Suppressor macrophage (primary cell): ENCODE results near the gene LAD1.

ENCODE experiments used
- DNase-seq, 4 experiments: peaks; one replicate each; pipeline ENCODE4 v3.0.0-alpha.2; 2020 to 2022

Gene LAD1

GRCh38 chr1:201391225-201391624, 7.9 kb downstream of the LAD1 start:
- no peak for DNase-seq

GRCh38 chr1:201389051-201389450, 10.1 kb downstream of the LAD1 start:
- DNase-seq: no peak

- DNase-seq: no peak
Observed at GRCh38 chr1:201386208-201386607, 12.9 kb downstream of the LAD1 start.

- peak; percentile 48 to 76 (median 59) for DNase-seq
Observed at GRCh38 chr1:201385299-201385891, 13.7 kb downstream of the LAD1 start.

GRCh38 chr1:201384406-201384782, 14.7 kb downstream of the LAD1 start:
- DNase-seq: no peak

- DNase-seq: no peak
Observed at GRCh38 chr1:201383647-201384405, 15.3 kb downstream of the LAD1 start.

- DNase-seq: no peak
Observed at GRCh38 chr1:201381130-201381529, 18.0 kb downstream of the LAD1 start.

GRCh38 chr1:201379733-201380242, 19.3 kb downstream of the LAD1 start:
- no peak for DNase-seq

- no peak for DNase-seq
Observed at GRCh38 chr1:201378804-201379203, 20.3 kb downstream of the LAD1 start.

GRCh38 chr1:201377611-201378092, 21.5 kb downstream of the LAD1 start, which contains the start of gene TNNT2:
Gene TNNT2, minus strand, starts transcription at chr1:201377680. Its CDS starts 4,426 bp downstream, at chr1:201373254.
- no peak for DNase-seq

GRCh38 chr1:201376464-201377374, 22.4 kb downstream of the LAD1 start:
- peak; percentile 28 to 60 (median 40) for DNase-seq

GRCh38 chr1:201376107-201376463, 23.0 kb downstream of the LAD1 start:
- DNase-seq: no peak

- DNase-seq: no peak
Observed at GRCh38 chr1:201375169-201375568, 24.0 kb downstream of the LAD1 start.

- no peak for DNase-seq
Observed at GRCh38 chr1:201374364-201374763, 24.8 kb downstream of the LAD1 start.

GRCh38 chr1:201371792-201372191, 27.3 kb downstream of the LAD1 start:
- no peak for DNase-seq

GRCh38 chr1:201371276-201371675, 27.8 kb downstream of the LAD1 start:
- no peak for DNase-seq

- DNase-seq: no peak
Observed at GRCh38 chr1:201370500-201370899, 28.6 kb downstream of the LAD1 start.

- DNase-seq: no peak
Observed at GRCh38 chr1:201369209-201369608, 29.9 kb downstream of the LAD1 start.

- no peak for DNase-seq
Observed at GRCh38 chr1:201366696-201367095, 32.4 kb downstream of the LAD1 start.

- DNase-seq: no peak
Observed at GRCh38 chr1:201365251-201365650, 33.9 kb downstream of the LAD1 start.

- DNase-seq: no peak
Observed at GRCh38 chr1:201364808-201365105, 34.4 kb downstream of the LAD1 start.

GRCh38 chr1:201363467-201363866, 35.7 kb downstream of the LAD1 start:
- no peak for DNase-seq

- DNase-seq: no peak
Observed at GRCh38 chr1:201362906-201363305, 36.2 kb downstream of the LAD1 start.
